GM12878 (cell line): ENCODE measurements around the gene GALT. TPM values are rescaled to one million over a fixed set of nuclear protein-coding genes. Genes with fewer than 3 reads are reported as not detected.

ENCODE experiments used
- ATAC-seq: fragments of 200-7000 bp; cut with Tn5 transposase; 3 replicates; pipeline ENCODE4 v1.9.1; 2020; ENCODE audit warnings: mild to moderate bottlenecking, moderate library complexity
- BruUV-seq: library from RNA; stranded (reverse); fragments of 400-500 nt; replicated peaks from 2 replicates; lab custom pipeline; 2021; lab: Mats Ljungman, UMichigan
- CTCF ChIA-PET: fragments of 300-600 bp; sonication (Branson Sonifier 250); formaldehyde crosslinking; extraction: SDS; loops from one replicate; lab custom pipeline; 2021; ENCODE audit warnings: inconsistent platforms; lab: Yijun Ruan, JAX
- POLR2A ChIA-PET: fragments of 350-600 bp; formaldehyde crosslinking; extraction: SDS; loops from one replicate; lab custom pipeline; 2021; ENCODE audit warnings: inconsistent platforms; lab: Charles Lee
- RAD21 ChIA-PET: fragments of 300-600 bp; sonication (Branson Sonifier 250); formaldehyde crosslinking; loops from one replicate; lab custom pipeline; 2023; ENCODE audit warnings: antibody characterized with exemption; ENCODE audit not compliant: unreplicated experiment; lab: Charles Lee
- SMC1A ChIA-PET: fragments of 300-600 bp; sonication (Branson Sonifier 250); formaldehyde crosslinking; loops from one replicate; lab custom pipeline; 2023; ENCODE audit not compliant: unreplicated experiment, uncharacterized antibody; lab: Charles Lee
- DNase-seq: peaks from one replicate; pipeline ENCODE4 v3.0.0-alpha.2; 2011; ENCODE audit warnings: low read depth, low spot score
- FAIRE-seq: peaks from 3 replicates; lab custom pipeline; 2011; peaks lifted over from hg19 to GRCh38; lab: Jason Lieb, UNC
- H2AFZ ChIP-seq: 2 replicates; pipeline ENCODE4 v1.6.0; 2011; ENCODE audit warnings: low read depth, low read length, control low read depth; ENCODE audit not compliant: control insufficient read depth
- H3K27ac ChIP-seq: 2 replicates; pipeline ENCODE4 v1.5.1; 2011; ENCODE audit warnings: control low read depth; ENCODE audit not compliant: control insufficient read depth, insufficient read depth
- H3K27me3 ChIP-seq, 2 experiments: replicated peaks in 1 of 2; 2 replicates each; pipeline versions ENCODE4 v1.6.0 to v1.6.1; 2011; ENCODE audit warnings: low read length in 1 of 2; ENCODE audit not compliant: control insufficient read depth in 2 of 2, insufficient read depth in 2 of 2
- H3K36me3 ChIP-seq, 2 experiments: 2 replicates each; pipeline ENCODE4 v1.5.1; 2011; ENCODE audit warnings: low read length in 1 of 2; ENCODE audit not compliant: control insufficient read depth in 2 of 2, insufficient read depth in 2 of 2
- H3K4me1 ChIP-seq: 2 replicates; pipeline ENCODE4 v1.6.1; 2011; ENCODE audit warnings: mild to moderate bottlenecking, low read length, moderate library complexity, mixed read lengths; ENCODE audit not compliant: control insufficient read depth, insufficient read depth
- H3K4me2 ChIP-seq: 2 replicates; pipeline ENCODE4 v1.6.0; 2011; ENCODE audit warnings: control low read depth; ENCODE audit not compliant: control insufficient read depth, insufficient read depth
- H3K4me3 ChIP-seq: fragments of 200-600 bp; sonication (generic); 2 replicates; pipeline ENCODE4 v1.5.1; 2016
- H3K79me2 ChIP-seq: 2 replicates; pipeline ENCODE4 v1.6.0; 2011; ENCODE audit warnings: low read length; ENCODE audit not compliant: control insufficient read depth, insufficient read depth
- H3K9ac ChIP-seq: 2 replicates; pipeline ENCODE4 v1.8.0; 2011; ENCODE audit warnings: low read length, control low read depth, mixed read lengths; ENCODE audit not compliant: control insufficient read depth, insufficient read depth
- H3K9me3 ChIP-seq: replicated peaks from 3 replicates; pipeline ENCODE4 v1.5.1; 2011; ENCODE audit warnings: mild to moderate bottlenecking, low read length; ENCODE audit not compliant: control insufficient read depth, insufficient read depth
- H4K20me1 ChIP-seq: 2 replicates; pipeline ENCODE4 v1.6.0; 2011; ENCODE audit not compliant: control insufficient read depth, insufficient read depth
- CEBPZ ChIP-seq: fragments of 150-350 bp; IDR thresholded peaks from 2 replicates; pipeline ENCODE4 v1.6.1; 2016; ENCODE audit warnings: low read depth, low read length
- DPF2 ChIP-seq: fragments of 450-650 bp; IDR thresholded peaks from 2 replicates; pipeline ENCODE4 v1.6.1; 2017; ENCODE audit warnings: mild to moderate bottlenecking
- E2F4 ChIP-seq: IDR thresholded peaks from 2 replicates; pipeline ENCODE4 v1.6.1; 2012; ENCODE audit warnings: low read depth, low read length, improper control_type of control experiment
- EGR1 ChIP-seq, 2 experiments: IDR thresholded peaks; 1 replicate in 1 of 2; 2 replicates in 1 of 2; pipeline ENCODE4 v1.6.1; 2011 to 2012; ENCODE audit warnings: low read depth in 2 of 2, low read length in 2 of 2, borderline replicate concordance in 1 of 2, mild to moderate bottlenecking in 1 of 2, moderate library complexity in 1 of 2
- IRF4 ChIP-seq: IDR thresholded peaks from 2 replicates; pipeline ENCODE4 v1.6.1; 2011; ENCODE audit warnings: low read depth, low read length
- RELB ChIP-seq: fragments of 450-650 bp; IDR thresholded peaks from 2 replicates; pipeline ENCODE4 v1.6.1; 2017; ENCODE audit warnings: low read depth, mild to moderate bottlenecking, moderate library complexity
- SMAD1 ChIP-seq: fragments of 450-650 bp; IDR thresholded peaks from 2 replicates; pipeline ENCODE4 v1.6.1; 2018; ENCODE audit warnings: mild to moderate bottlenecking, low read depth; ENCODE audit not compliant: partially characterized antibody
- SPI1 ChIP-seq: IDR thresholded peaks from 2 replicates; pipeline ENCODE4 v1.6.1; 2011; ENCODE audit warnings: low read depth, mild to moderate bottlenecking, low read length, moderate library complexity, borderline replicate concordance; ENCODE audit not compliant: insufficient read depth
- ZNF217 ChIP-seq: fragments of 450-650 bp; IDR thresholded peaks from 2 replicates; pipeline ENCODE4 v1.6.1; 2017; ENCODE audit warnings: antibody characterized with exemption, mild to moderate bottlenecking
- WGBS: methylation state at CpG from one replicate; pipeline ENCODE4 v1.1.6; 2016; ENCODE audit warnings: low lambda C conversion rate; ENCODE audit not compliant: insufficient replicate concordance, insufficient coverage; ENCODE audit errors: missing lambda C conversion rate; 5-methylcytosine and 5-hydroxymethylcytosine counted together
- in situ Hi-C: fragments of 300-500 bp; cut with MboI; formaldehyde crosslinking; loops from 9 replicates; pipeline ENCODE4 v1.14.3; 2018; ENCODE audit warnings: mixed read lengths
- intact Hi-C: fragments of 100-400 bp; cut with micrococcal nuclease; formaldehyde crosslinking; loops from one replicate; pipeline ENCODE4 v1.14.2; 2022; ENCODE audit not compliant: unreplicated experiment
- polyA plus RNA-seq, 11 experiments: library from polyadenylated mRNA; depleted of rRNA in 4 of 11; unstranded in 6 of 11; stranded (reverse) in 5 of 11; fragments of >200 nt; fragmentation: Nextera tagmentation in 4 of 11; fragmentation: Illumina TruSeq in 1 of 11; extraction: Ambion mirVana in 4 of 11; extraction: Trizol in 1 of 11; gene quantifications; 1 replicate in 1 of 11; 2 replicates in 10 of 11; pipeline versions ENCODE4 v1.2.1 to v1.2.3, GENCODE V29; 2011 to 2016; ENCODE audit warnings: inconsistent platforms in 2 of 11, missing spikeins in 2 of 11, low read depth in 1 of 11
- total RNA-seq, 4 experiments: library from RNA; depleted of rRNA in 3 of 4; stranded (reverse); fragments of >200 nt in 3 of 4; fragmentation: Illumina TruSeq in 1 of 4; extraction: Trizol in 1 of 4; gene quantifications; 2 replicates each; pipeline versions ENCODE4 v1.2.1 to v1.2.3, GENCODE V29; 2013 to 2021

The GALT gene
- total and polyA plus RNA-seq, 10 of the 15 experiments (the other 5 are each of a cell fraction or from before 2014, with no cell fraction given) = 9.3 to 34.1 (median 26.9) TPM

GRCh38 chr9:34655394-34655793, 8.9 kb downstream of the GALT start:
- H3K4me1 ChIP-seq = peaks cover 5% of the 10 kb centered on the region
- H3K4me2 ChIP-seq = no peak overlapping the region
- FAIRE-seq (no peak), DNase-seq (no peak), ATAC-seq (no peak)
- no peak overlapping the region for H3K27ac ChIP-seq
- no peaks in the 10 kb centered on the region for H4K20me1 ChIP-seq
- no peaks in the 10 kb centered on the region for H3K9me3 ChIP-seq
- TF ChIP-seq EGR1 (IDR thresholded peaks at IDR 0.05; ENCODE audit: borderline replicate concordance in 1 of 2, low read depth in 2 of 2, low read length in 2 of 2) = no peak
- no peak for TF ChIP-seq ZNF217
- no TSS peak for BruUV-seq
- intact Hi-C loops (no loop called here), in situ Hi-C loops (no loop called here)
- no peaks in the 10 kb centered on the region for H3K79me2 ChIP-seq
- WGBS = 76% methylated on average over 5 of the region's 5 CpGs
- RAD21 ChIA-PET = no interaction called here
- POLR2A ChIA-PET = no interaction called here
- H3K9ac ChIP-seq = no peak overlapping the region
- CTCF ChIA-PET = interaction anchor here (1.0 to 1.8 kb wide), 2 partner anchors 10 to 11 kb away, joined by 3 to 5 read pairs; no protein-coding TSS in a partner anchor
- H2AFZ ChIP-seq = no peak overlapping the region
- SMC1A ChIA-PET = interaction anchor here (1.0 kb wide), 1 partner anchor 9 kb away, joined by 3 read pairs; the partner anchor contains the start of gene GALT
- H3K36me3 ChIP-seq = peaks cover 0 to 4% of the 10 kb centered on the region in 2 experiments; a peak in 2 of 4 replicates
- no peak overlapping the region for H3K4me3 ChIP-seq
- H3K27me3 ChIP-seq = no peaks in the 10 kb centered on the region

GRCh38 chr9:34656992-34657391, 10.5 kb downstream of the GALT start:
- BruUV-seq = no TSS peak
- ATAC-seq = no peak
- POLR2A ChIA-PET = interaction anchor here (1.7 kb wide), 1 partner anchor 9 kb away, joined by 3 read pairs; no protein-coding TSS in a partner anchor
- no peak for TF ChIP-seq DPF2
- TF ChIP-seq RELB = no peak
- TF ChIP-seq SMAD1 = no peak
- TF ChIP-seq CEBPZ = no peak
- TF ChIP-seq E2F4 = no peak
- no peak for TF ChIP-seq SPI1
- TF ChIP-seq IRF4 = no peak

More at GRCh38 chr9:34656992-34657391, 10.5 kb downstream of the GALT start:
- Histone ChIP-seq H3K9me3 (no peaks in the 10 kb centered on the region), H4K20me1 (no peaks in the 10 kb centered on the region), H3K4me2 (no peak overlapping the region), H3K36me3 (no peaks in the 10 kb centered on the region), H2AFZ (no peak overlapping the region), H3K4me3 (no peak overlapping the region), H3K79me2 (no peaks in the 10 kb centered on the region), H3K27me3 (no peaks in the 10 kb centered on the region), H3K4me1 (peaks cover 5% of the 10 kb centered on the region), H3K9ac (no peak overlapping the region), H3K27ac (no peak overlapping the region)
- ChIA-PET RAD21 (no interaction called here), SMC1A (no interaction called here), CTCF (interaction anchor here (1.3 to 1.8 kb wide), 2 partner anchors 8 to 46 kb away, joined by 4 to 5 read pairs; no protein-coding TSS in a partner anchor)
- intact Hi-C loops (no loop called here), in situ Hi-C loops (no loop called here)
- WGBS = 19% methylated on average over 5 of the region's 5 CpGs
- DNase-seq (no peak), FAIRE-seq (no peak)
